H1 (cell line): Measurements from ENCODE around the gene BOLL.

ENCODE experiments used
- BCL11A ChIP-seq, 2 experiments: IDR thresholded peaks; one replicate each; pipeline ENCODE4 v1.6.1; 2011; ENCODE audit warnings: low read depth in 2 of 2, low read length in 2 of 2, mild to moderate bottlenecking in 2 of 2
- CTCF ChIP-seq, 3 experiments: IDR thresholded peaks; 1 replicate in 2 of 3; 2 replicates in 1 of 3; pipeline versions ENCODE4 v1.5.1 to v1.6.1; 2011; ENCODE audit warnings: low read length in 3 of 3, mild to moderate bottlenecking in 3 of 3, inconsistent platforms in 2 of 3, low read depth in 1 of 3, moderate library complexity in 1 of 3; ENCODE audit not compliant: insufficient read depth in 1 of 3; ENCODE audit errors: control extremely low read depth in 1 of 3
- EP300 ChIP-seq, 2 experiments: IDR thresholded peaks; 1 replicate in 1 of 2; 2 replicates in 1 of 2; pipeline ENCODE4 v1.6.1; 2011 to 2012; ENCODE audit warnings: low read depth in 2 of 2, low read length in 2 of 2, mild to moderate bottlenecking in 2 of 2, borderline replicate concordance in 1 of 2, inconsistent platforms in 1 of 2, moderate library complexity in 1 of 2
- HDAC2 ChIP-seq, 2 experiments: fragments of 300-600 bp in 1 of 2; sonication (generic) in 1 of 2; IDR thresholded peaks; 2 replicates each; pipeline ENCODE4 v1.6.1; 2011 to 2012; ENCODE audit warnings: low read depth in 2 of 2, low read length in 2 of 2, mild to moderate bottlenecking in 2 of 2, moderate library complexity in 2 of 2, borderline replicate concordance in 1 of 2, inconsistent platforms in 1 of 2
- JUND ChIP-seq: IDR thresholded peaks from 2 replicates; pipeline ENCODE4 v1.6.1; 2011; ENCODE audit warnings: mild to moderate bottlenecking, improper control_type of control experiment, low read length
- NRF1 ChIP-seq: IDR thresholded peaks from 2 replicates; pipeline ENCODE4 v1.6.1; 2011; ENCODE audit warnings: mild to moderate bottlenecking, low read depth, low read length, improper control_type of control experiment
- POLR2A ChIP-seq, 2 experiments: IDR thresholded peaks; 1 replicate in 1 of 2; 2 replicates in 1 of 2; pipeline ENCODE4 v1.6.1; 2011; ENCODE audit warnings: low read depth in 2 of 2, low read length in 2 of 2, mild to moderate bottlenecking in 2 of 2; ENCODE audit errors: control extremely low read depth in 1 of 2
- POLR2AphosphoS5 ChIP-seq: IDR thresholded peaks from 2 replicates; pipeline ENCODE4 v1.6.1; 2011; ENCODE audit warnings: low read depth, low read length

- no peak for TF ChIP-seq BCL11A (IDR thresholded peaks at IDR 0.05; ENCODE audit: low read depth in 2 of 2, low read length in 2 of 2)
- no peak for TF ChIP-seq JUND
- TF ChIP-seq HDAC2 (IDR thresholded peaks at IDR 0.05; ENCODE audit: borderline replicate concordance in 1 of 2, low read depth in 2 of 2, low read length in 2 of 2) = no peak
- no peak for TF ChIP-seq CTCF (IDR thresholded peaks at IDR 0.05; ENCODE audit: control extremely low read depth in 1 of 3, insufficient read depth in 1 of 3, low read depth in 1 of 3, low read length in 3 of 3)
- no peak for TF ChIP-seq POLR2AphosphoS5
- no peak for TF ChIP-seq NRF1
- TF ChIP-seq POLR2A (IDR thresholded peaks at IDR 0.05; ENCODE audit: control extremely low read depth in 1 of 2, low read depth in 2 of 2, low read length in 2 of 2) = no peak
- TF ChIP-seq EP300 (IDR thresholded peaks at IDR 0.05; ENCODE audit: borderline replicate concordance in 1 of 2, low read depth in 2 of 2, low read length in 2 of 2) = no peak
Observed at GRCh38 chr2:197827618-197828017, 42.5 kb upstream of the BOLL start.
